Stimulated activated naive B cell treated with anti-CD40 and anti-IgM and Interleukin-4, amounts not matched to agents 10 μg/mL and 1 μg/mL and 100 μg/mL, for 72 hours (primary cell): ENCODE measurements around the gene CISTR.
"Not testable (repeated sequence)": the region's sequence is repeated elsewhere in the genome, so short reads cannot be mapped to it uniquely, and the experiment has no call there.

Source experiments
- ATAC-seq, 2 donors: fragments of 150-1000 bp; cut with Tn5 transposase; replicated peaks; 2 replicates each; pipeline ENCODE4 v1.10.0; 2021; ENCODE audit warnings: moderate library complexity in 1 of 2
- DNase-seq: peaks from one replicate; pipeline ENCODE4 v3.0.0; 2021
- H3K27ac Mint-ChIP-seq: one replicate; pipeline ENCODE4 v1.8.0; 2022; ENCODE audit warnings: mild to moderate bottlenecking, mixed read lengths
- H3K27me3 Mint-ChIP-seq, 2 donors: one replicate each; pipeline ENCODE4 v1.8.0; 2022; ENCODE audit warnings: mixed read lengths in 2 of 2
- H3K36me3 Mint-ChIP-seq, 2 donors: one replicate each; pipeline ENCODE4 v1.8.0; 2022; ENCODE audit warnings: mixed read lengths in 2 of 2, mild to moderate bottlenecking in 1 of 2
- H3K4me1 Mint-ChIP-seq, 2 donors: one replicate each; pipeline ENCODE4 v1.8.0; 2022; ENCODE audit warnings: mixed read lengths in 2 of 2, mild to moderate bottlenecking in 1 of 2
- H3K4me3 Mint-ChIP-seq, 2 donors: one replicate each; pipeline ENCODE4 v1.8.0; 2022; ENCODE audit warnings: mild to moderate bottlenecking in 2 of 2, mixed read lengths in 2 of 2, moderate library complexity in 1 of 2
- H3K9me3 Mint-ChIP-seq, 2 donors: one replicate each; pipeline ENCODE4 v1.8.0; 2022; ENCODE audit warnings: mixed read lengths in 2 of 2, mild to moderate bottlenecking in 1 of 2

Gene CISTR

GRCh38 chr12:53751336-53752191 is at the start of gene CISTR:
Gene CISTR, minus strand, starts transcription at chr12:53751979.
- H3K27ac Mint-ChIP-seq: no peak within 1 kb of the TSS
- H3K27me3 Mint-ChIP-seq: no peaks in the 10 kb centered on the region
- H3K36me3 Mint-ChIP-seq: no peaks in the 10 kb centered on the region
- ATAC-seq: peak; percentile 58 to 62
- H3K9me3 Mint-ChIP-seq: no peaks in the 10 kb centered on the region
- peaks cover 0 to 22% of the 10 kb centered on the region in 2 donors for H3K4me1 Mint-ChIP-seq
- peak; percentile 58 for DNase-seq
- H3K4me3 Mint-ChIP-seq: no peak within 1 kb of the TSS

- H3K27me3 Mint-ChIP-seq: peaks cover 44 to 55% of the 10 kb centered on the region in 2 donors
- ATAC-seq: no peak
- H3K36me3 Mint-ChIP-seq: no peaks in the 10 kb centered on the region
- no peaks in the 10 kb centered on the region for H3K4me1 Mint-ChIP-seq
- H3K4me3 Mint-ChIP-seq: no peak overlapping the region
- no peaks in the 10 kb centered on the region for H3K9me3 Mint-ChIP-seq
- H3K27ac Mint-ChIP-seq: no peak overlapping the region
- DNase-seq: no peak
Measured at GRCh38 chr12:53798575-53798974, 46.8 kb upstream of the CISTR start.

- no peak for ATAC-seq
- no peaks in the 10 kb centered on the region for H3K9me3 Mint-ChIP-seq
- no peaks in the 10 kb centered on the region for H3K4me1 Mint-ChIP-seq
- H3K36me3 Mint-ChIP-seq: no peaks in the 10 kb centered on the region
- H3K4me3 Mint-ChIP-seq: no peak overlapping the region
- peaks cover 26 to 33% of the 10 kb centered on the region in 2 donors for H3K27me3 Mint-ChIP-seq
- no peak for DNase-seq
- H3K27ac Mint-ChIP-seq: no peak overlapping the region
Measured at GRCh38 chr12:53795927-53796326, 44.1 kb upstream of the CISTR start.

- no peaks in the 10 kb centered on the region for H3K9me3 Mint-ChIP-seq
- H3K36me3 Mint-ChIP-seq: no peaks in the 10 kb centered on the region
- no peak for DNase-seq
- H3K27me3 Mint-ChIP-seq: peaks cover 21 to 34% of the 10 kb centered on the region in 2 donors
- H3K27ac Mint-ChIP-seq: no peak overlapping the region
- H3K4me1 Mint-ChIP-seq: no peaks in the 10 kb centered on the region
- no peak for ATAC-seq
- H3K4me3 Mint-ChIP-seq: no peak overlapping the region
Measured at GRCh38 chr12:53793221-53793620, 41.4 kb upstream of the CISTR start.

- H3K9me3 Mint-ChIP-seq: no peaks in the 10 kb centered on the region
- H3K36me3 Mint-ChIP-seq: no peaks in the 10 kb centered on the region
- DNase-seq (no peak), ATAC-seq (no peak)
- H3K27ac Mint-ChIP-seq: no peak overlapping the region
- no peaks in the 10 kb centered on the region for H3K4me1 Mint-ChIP-seq
- peaks cover 15 to 31% of the 10 kb centered on the region in 2 donors for H3K27me3 Mint-ChIP-seq
- no peak overlapping the region for H3K4me3 Mint-ChIP-seq
Measured at GRCh38 chr12:53791735-53792326, 40.1 kb upstream of the CISTR start.

- Mint-ChIP-seq H3K27me3 (peaks cover 18 to 37% of the 10 kb centered on the region in 2 donors), H3K4me3 (no peak overlapping the region), H3K9me3 (no peaks in the 10 kb centered on the region), H3K36me3 (no peaks in the 10 kb centered on the region), H3K4me1 (no peaks in the 10 kb centered on the region), H3K27ac (no peak overlapping the region)
- ATAC-seq (no peak), DNase-seq (no peak)
Measured at GRCh38 chr12:53789570-53789969, 37.8 kb upstream of the CISTR start.

GRCh38 chr12:53788892-53789291 is 37.1 kb upstream of the CISTR start:
- no peaks in the 10 kb centered on the region for H3K4me1 Mint-ChIP-seq
- DNase-seq (no peak), ATAC-seq (no peak)
- H3K36me3 Mint-ChIP-seq: no peaks in the 10 kb centered on the region
- H3K9me3 Mint-ChIP-seq: no peaks in the 10 kb centered on the region
- H3K27me3 Mint-ChIP-seq: peaks cover 18 to 41% of the 10 kb centered on the region in 2 donors
- H3K4me3 Mint-ChIP-seq: no peak overlapping the region
- H3K27ac Mint-ChIP-seq: no peak overlapping the region

GRCh38 chr12:53786411-53786810 is 34.6 kb upstream of the CISTR start:
- ATAC-seq: no peak
- Mint-ChIP-seq H3K36me3 (no peaks in the 10 kb centered on the region), H3K27ac (no peak overlapping the region), H3K4me1 (no peaks in the 10 kb centered on the region), H3K4me3 (no peak overlapping the region), H3K27me3 (peaks cover 31 to 65% of the 10 kb centered on the region in 2 donors), H3K9me3 (no peaks in the 10 kb centered on the region)
- DNase-seq: no peak

- no peak for ATAC-seq
- H3K27ac Mint-ChIP-seq: no peak overlapping the region
- H3K9me3 Mint-ChIP-seq: no peaks in the 10 kb centered on the region
Measured at GRCh38 chr12:53785161-53785560, 33.4 kb upstream of the CISTR start.

GRCh38 chr12:53782093-53782703 is 30.4 kb upstream of the CISTR start:
- H3K27me3 Mint-ChIP-seq: peaks cover 36 to 65% of the 10 kb centered on the region in 2 donors
- ATAC-seq (no peak), DNase-seq (no peak)
- no peak overlapping the region for H3K27ac Mint-ChIP-seq
- no peak overlapping the region for H3K4me3 Mint-ChIP-seq
- no peaks in the 10 kb centered on the region for H3K4me1 Mint-ChIP-seq
- H3K9me3 Mint-ChIP-seq: no peaks in the 10 kb centered on the region
- H3K36me3 Mint-ChIP-seq: no peaks in the 10 kb centered on the region

More at GRCh38 chr12:53785161-53785560, 33.4 kb upstream of the CISTR start:
- no peaks in the 10 kb centered on the region for H3K36me3 Mint-ChIP-seq
- no peak for DNase-seq
- H3K27me3 Mint-ChIP-seq: peaks cover 39 to 72% of the 10 kb centered on the region in 2 donors
- H3K4me3 Mint-ChIP-seq: no peak overlapping the region
- H3K4me1 Mint-ChIP-seq: no peaks in the 10 kb centered on the region

GRCh38 chr12:53781228-53781801 is 29.5 kb upstream of the CISTR start:
- no peaks in the 10 kb centered on the region for H3K4me1 Mint-ChIP-seq
- ATAC-seq: no peak
- H3K27ac Mint-ChIP-seq: no peak overlapping the region
- H3K27me3 Mint-ChIP-seq: peaks cover 35 to 60% of the 10 kb centered on the region in 2 donors
- no peak overlapping the region for H3K4me3 Mint-ChIP-seq
- no peaks in the 10 kb centered on the region for H3K9me3 Mint-ChIP-seq
- DNase-seq: no peak
- no peaks in the 10 kb centered on the region for H3K36me3 Mint-ChIP-seq

GRCh38 chr12:53780323-53780722 is 28.5 kb upstream of the CISTR start:
- Mint-ChIP-seq H3K4me1 (no peaks in the 10 kb centered on the region), H3K27me3 (peaks cover 37 to 63% of the 10 kb centered on the region in 2 donors), H3K9me3 (no peaks in the 10 kb centered on the region), H3K4me3 (no peak overlapping the region), H3K27ac (no peak overlapping the region), H3K36me3 (no peaks in the 10 kb centered on the region)
- ATAC-seq (no peak), DNase-seq (no peak)

- not testable (repeated sequence) for ATAC-seq, H3K27ac Mint-ChIP-seq, H3K4me3 Mint-ChIP-seq, H3K36me3 Mint-ChIP-seq, DNase-seq, H3K4me1 Mint-ChIP-seq, H3K9me3 Mint-ChIP-seq
- H3K27me3 Mint-ChIP-seq: peaks cover 40 to 61% of the 10 kb centered on the region in 2 donors
Measured at GRCh38 chr12:53779679-53780078, 27.9 kb upstream of the CISTR start.

GRCh38 chr12:53777936-53778644 is 26.3 kb upstream of the CISTR start:
- Mint-ChIP-seq H3K4me1 (no peaks in the 10 kb centered on the region), H3K27ac (no peak overlapping the region), H3K9me3 (no peaks in the 10 kb centered on the region), H3K4me3 (no peak overlapping the region), H3K27me3 (peaks cover 40 to 56% of the 10 kb centered on the region in 2 donors), H3K36me3 (no peaks in the 10 kb centered on the region)
- DNase-seq (no peak), ATAC-seq (no peak)
